GM19240 (cell line): ENCODE measurements around the gene LRMDA.
A peak's percentile ranks its signal among the peaks of the same experiment; 100 is the strongest.

Experiments used
- DNase-seq: peaks from one replicate; pipeline ENCODE4 v3.0.0; 2011; ENCODE audit warnings: low spot score; ENCODE audit not compliant: insufficient read length

Gene LRMDA

DNA sequence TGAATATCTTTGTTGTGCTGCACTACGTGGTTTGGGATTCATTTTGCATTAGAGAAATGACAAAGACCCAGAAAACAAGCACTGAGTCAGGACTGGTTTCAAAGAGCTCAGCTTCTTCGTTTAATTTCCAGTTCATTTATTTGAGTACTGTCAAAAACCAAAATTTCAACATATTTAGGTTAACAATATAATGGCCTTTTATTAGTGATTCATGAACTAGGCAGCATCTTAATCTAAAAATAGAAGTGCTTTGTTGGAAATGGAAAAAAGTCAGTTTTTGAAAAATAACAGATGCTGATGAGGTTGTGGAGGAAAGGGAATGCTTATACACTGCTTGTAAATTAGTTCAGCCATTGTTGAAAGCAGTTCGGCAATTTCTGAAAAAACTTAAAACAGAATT is 856.4 kb downstream of the LRMDA start:
- DNase-seq, result no peak

GRCh38 chr10:76291175-76291574 is 859.8 kb downstream of the LRMDA start:
- DNase-seq, result no peak

DNA sequence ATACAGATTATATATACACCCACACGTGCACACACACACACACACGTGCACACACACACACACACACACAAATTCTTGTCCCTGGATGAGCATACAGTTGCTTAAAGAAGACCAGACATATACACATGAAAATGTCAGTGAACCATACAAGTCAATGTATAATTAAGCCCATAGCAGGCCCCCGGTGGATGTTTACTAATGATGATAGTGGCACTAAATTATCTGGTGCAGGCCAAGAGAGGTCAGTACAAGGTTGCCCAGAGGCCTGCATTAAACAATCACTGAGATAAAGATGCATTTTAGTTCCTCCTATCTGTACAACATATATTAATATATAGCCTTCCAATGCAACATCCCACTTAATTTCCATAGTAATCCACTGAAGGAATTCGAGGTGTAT is 860.5 kb downstream of the LRMDA start:
- DNase-seq, result no peak

GRCh38 chr10:76296957-76297356 is 865.5 kb downstream of the LRMDA start:
- DNase-seq, result no peak

DNA sequence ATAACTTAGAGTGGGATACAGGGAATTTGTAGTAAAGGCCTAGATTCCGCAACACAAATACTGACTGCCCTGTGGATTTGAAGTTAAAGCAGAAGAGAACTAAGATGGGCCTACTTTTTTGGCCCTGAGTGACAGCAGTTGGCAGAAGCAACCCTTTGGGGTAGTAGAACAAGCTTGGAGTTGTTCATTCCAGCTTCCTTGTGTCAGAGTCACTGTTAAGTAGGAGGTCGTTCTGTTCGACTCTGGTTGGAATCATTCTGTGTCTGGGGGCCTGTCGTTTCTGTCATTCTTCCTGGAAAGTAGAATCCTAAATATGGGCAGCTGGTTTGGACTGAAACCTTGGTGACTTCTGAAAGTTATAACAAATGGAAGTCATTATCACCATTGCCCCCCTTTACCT is 865.9 kb downstream of the LRMDA start:
- DNase-seq, result no peak

DNA sequence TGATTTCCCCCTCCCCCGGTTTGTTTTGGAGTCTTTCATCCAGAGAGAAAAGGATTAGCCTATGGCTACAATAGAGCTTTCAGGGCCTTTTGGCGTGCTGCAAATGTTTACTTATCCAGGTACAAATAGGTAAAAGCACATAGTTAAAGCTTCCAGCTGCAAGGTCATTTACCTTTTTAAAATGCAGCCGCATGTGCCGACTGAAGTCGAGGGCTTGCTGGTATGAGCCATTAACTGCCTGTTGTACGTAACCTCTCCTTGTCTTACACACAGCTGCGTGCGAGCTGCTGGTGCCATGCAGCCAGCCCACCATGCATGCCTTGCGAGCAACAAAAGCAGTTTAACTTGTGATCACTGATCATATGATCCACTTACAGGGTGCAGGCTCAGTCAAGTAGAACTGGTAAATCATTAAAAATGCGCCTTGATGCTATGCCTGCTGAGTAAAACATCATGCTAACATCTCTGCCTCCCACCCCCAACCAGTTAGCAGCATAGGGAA is 866.4 kb downstream of the LRMDA start:
- DNase-seq, result no peak

- DNase-seq, result no peak
These were observed 866.9 kb downstream of the LRMDA start for GRCh38 chr10:76298329-76298728.

GRCh38 chr10:76299501-76299900 is 868.1 kb downstream of the LRMDA start:
- DNase-seq, result no peak

GRCh38 chr10:76301211-76301610 is 869.8 kb downstream of the LRMDA start:
- DNase-seq, result no peak

DNA sequence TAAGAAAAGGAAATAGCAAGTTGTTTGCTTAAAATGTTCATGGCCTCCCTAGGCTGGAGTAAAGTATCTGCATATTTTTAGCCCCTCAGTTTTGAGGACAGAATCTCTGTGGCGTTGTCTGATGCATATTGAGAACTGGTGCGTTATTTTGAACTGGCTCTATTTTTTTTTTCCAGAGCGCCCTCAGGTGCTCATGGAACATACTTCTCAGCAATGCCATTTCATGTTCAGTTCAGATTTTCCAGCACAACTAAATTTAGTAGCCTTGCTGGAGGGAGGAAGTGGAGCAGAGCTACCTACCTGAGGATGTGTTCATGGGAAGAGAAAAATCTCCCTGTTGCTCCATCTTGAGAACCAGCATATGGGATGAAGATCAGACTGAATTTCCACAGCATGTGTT is 870.5 kb downstream of the LRMDA start:
- DNase-seq, result no peak

DNA sequence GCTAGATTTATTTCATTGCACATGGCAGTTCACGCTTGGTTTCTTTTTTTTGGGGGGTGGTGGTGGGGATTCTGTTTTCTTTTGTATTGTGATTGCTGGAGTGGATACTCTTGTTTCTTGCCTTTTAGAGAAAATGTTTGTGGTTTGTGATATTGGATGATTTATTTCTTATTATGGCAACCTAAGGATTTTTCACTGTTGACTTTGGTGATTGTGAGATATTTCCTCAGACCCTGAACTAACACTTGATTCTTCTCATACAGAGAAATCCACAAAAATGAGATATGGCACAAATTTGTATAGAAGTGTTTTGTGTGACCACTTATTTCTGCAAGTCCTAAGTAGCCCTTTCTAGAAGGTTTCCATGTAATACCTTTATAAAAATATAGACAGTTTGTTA is 871.1 kb downstream of the LRMDA start:
- no peak for DNase-seq

DNA sequence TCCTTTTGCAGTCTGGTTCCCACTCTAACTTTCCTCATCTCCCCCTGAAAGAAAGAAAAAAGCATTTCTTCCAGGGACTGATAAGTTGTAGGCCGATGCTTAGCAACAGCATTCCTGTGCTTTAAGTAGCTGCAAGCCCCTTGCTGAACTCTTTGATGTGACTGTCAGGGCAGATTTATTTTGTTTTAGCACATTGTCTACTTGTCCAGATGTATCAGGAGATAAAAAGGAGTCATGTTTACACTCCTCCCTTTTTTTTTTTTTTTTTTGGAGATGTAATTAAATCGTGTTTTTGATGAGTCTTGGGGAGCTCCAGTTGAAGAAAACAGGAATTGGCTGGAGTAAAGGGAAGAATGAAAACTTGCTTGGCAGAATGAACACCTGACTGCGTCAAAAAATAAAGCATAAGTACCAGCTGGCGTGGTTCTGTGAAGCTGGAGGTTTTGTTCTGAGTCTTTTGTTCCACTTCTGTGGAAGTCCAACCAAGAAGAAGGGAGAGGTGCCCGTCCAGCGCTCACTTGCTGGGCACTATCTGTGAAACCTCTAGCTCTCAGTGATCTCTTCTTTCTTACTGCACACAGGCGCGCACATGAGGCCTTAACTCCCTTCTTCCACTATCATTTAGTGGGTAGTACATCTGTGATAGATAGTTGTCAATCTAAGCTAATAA is 871.7 kb downstream of the LRMDA start:
- no peak for DNase-seq

- peak; percentile 18 for DNase-seq
These were observed 872.4 kb downstream of the LRMDA start for GRCh38 chr10:76303682-76304316.

- no peak for DNase-seq
These were observed 874.6 kb downstream of the LRMDA start for GRCh38 chr10:76305930-76306615.

- no peak for DNase-seq
These were observed 875.4 kb downstream of the LRMDA start for GRCh38 chr10:76306856-76307255.

DNA sequence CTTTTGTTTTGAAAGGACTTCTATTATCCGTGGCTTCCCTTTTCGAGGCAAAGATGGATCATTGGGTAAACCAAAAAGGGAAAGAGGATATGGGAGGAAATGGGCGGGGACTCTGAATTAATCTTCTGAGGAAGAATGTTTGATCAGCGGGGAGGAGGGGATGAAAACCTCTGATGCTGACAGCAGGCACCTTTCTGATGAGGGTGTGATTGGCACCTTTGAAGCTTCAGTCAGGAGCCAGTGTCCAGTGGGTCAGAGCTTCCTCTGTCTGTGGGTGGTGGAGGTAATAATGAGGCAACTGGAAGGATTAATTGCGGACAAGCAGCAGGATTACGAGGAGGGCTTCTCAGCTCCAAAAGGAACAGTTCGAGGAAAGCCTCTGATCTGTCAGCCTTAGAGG is 877.6 kb downstream of the LRMDA start:
- DNase-seq, result no peak

DNA sequence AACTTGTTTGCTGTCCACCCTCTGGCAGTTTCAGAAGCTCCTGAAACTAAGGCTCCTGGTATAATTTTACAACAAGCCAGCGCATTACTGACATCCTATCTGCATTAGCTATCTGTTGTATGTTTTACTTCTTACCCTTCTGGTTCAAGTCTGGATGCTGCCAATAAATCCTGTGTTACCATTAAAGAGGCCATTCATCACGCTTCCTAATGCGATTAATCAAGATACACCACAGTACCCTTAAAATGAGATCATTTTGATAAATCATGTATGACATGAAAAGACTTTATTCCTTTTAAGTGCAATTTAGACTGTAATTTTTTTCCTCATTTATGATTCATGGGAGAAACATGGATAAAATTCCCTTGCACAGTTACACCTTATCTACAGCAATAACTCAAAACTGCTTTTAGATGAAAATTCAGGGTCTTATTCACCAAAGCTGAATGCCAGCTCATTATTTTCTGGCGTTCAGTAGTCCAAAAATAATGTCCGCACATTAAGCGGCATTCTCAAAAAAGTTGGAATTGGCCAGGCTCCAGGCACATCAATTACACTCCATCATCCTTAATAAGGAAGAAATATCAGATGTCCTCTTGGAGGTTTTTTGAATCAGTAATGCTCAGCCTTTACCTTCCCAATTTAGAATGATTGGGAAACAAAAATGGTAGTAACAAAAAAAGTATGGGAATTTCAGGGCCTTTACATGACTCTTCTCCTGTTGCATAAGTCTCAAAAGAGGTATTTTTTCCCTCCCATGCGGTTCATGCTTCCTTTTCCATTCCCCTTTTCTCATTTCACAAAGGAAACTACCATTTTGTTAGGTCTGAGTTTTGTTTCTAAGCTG is 878.5 kb downstream of the LRMDA start:
- no peak for DNase-seq

DNA sequence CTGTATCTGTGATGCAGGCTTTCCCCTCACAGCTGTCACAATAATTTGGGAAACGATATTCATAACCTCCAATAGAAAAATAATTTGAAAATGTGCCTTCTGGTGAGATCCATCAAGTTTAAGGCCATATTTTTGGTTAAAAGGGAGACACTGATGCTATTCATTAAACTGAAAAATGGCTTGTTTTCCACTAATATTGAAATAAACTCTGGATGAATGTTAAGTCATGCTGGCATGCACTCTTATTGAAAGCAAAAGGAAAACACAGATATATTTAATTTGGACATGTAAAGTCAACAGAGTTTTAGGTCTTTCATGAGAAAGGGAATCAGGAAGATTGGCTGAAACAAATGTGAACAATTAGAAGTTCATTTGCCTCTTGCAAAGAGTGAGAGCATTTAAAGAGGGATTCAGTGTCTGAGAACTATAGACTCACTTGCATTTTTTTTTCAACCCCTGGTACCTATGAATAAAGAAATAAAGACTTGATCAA is 879.2 kb downstream of the LRMDA start:
- DNase-seq, result no peak

GRCh38 chr10:76311752-76312636 is 880.6 kb downstream of the LRMDA start:
- DNase-seq, result no peak

- DNase-seq, result no peak
These were observed 883.8 kb downstream of the LRMDA start for GRCh38 chr10:76315240-76315639.
